Tibial artery (tissue), 4 donors: ENCODE measurements around the gene VAV2.

ENCODE experiments used
- DNase-seq, 2 donors: peaks; one replicate each; pipeline ENCODE4 v3.0.0-alpha.2; 2019
- H3K27ac ChIP-seq, 2 donors: fragments of 200-600 bp; sonication (generic) in 1 of 2; 1 replicate in 1 of 2; 2 replicates in 1 of 2; pipeline ENCODE4 v1.5.1; 2018 to 2019; ENCODE audit warnings: mild to moderate bottlenecking in 1 of 2
- H3K27me3 ChIP-seq, 2 donors: fragments of 200-600 bp; sonication (generic) in 1 of 2; one replicate each; pipeline versions ENCODE4 v1.5.1 to v1.6.0; 2016 to 2019
- H3K36me3 ChIP-seq, 3 donors: fragments of 200-600 bp; sonication (generic) in 2 of 3; one replicate each; pipeline ENCODE4 v1.5.1; 2016 to 2019; ENCODE audit warnings: mild to moderate bottlenecking in 2 of 3
- H3K4me1 ChIP-seq, 4 donors: fragments of 200-600 bp; sonication (generic) in 2 of 4; 1 replicate in 3 of 4; 2 replicates in 1 of 4; pipeline ENCODE4 v1.5.1; 2016 to 2019
- H3K4me3 ChIP-seq, 2 donors: fragments of 200-600 bp; sonication (generic) in 1 of 2; 1 replicate in 1 of 2; 2 replicates in 1 of 2; pipeline ENCODE4 v1.5.1; 2018 to 2019; ENCODE audit warnings: mild to moderate bottlenecking in 2 of 2
- H3K9me3 ChIP-seq, 3 donors: fragments of 200-600 bp; sonication (generic) in 1 of 3; one replicate each; pipeline ENCODE4 v1.5.1; 2016 to 2019
- intact Hi-C: fragments of 100-400 bp; cut with DNase I; formaldehyde crosslinking; loops from one replicate; pipeline ENCODE4 v1.15.0; 2023; ENCODE audit warnings: low total_unique reads
- TF ChIP-seq, protein P1 (sequence below), 2 experiments: fragments of 200-600 bp in 1 of 2; fragments of 450-650 bp in 1 of 2; IDR thresholded peaks; one replicate each; pipeline ENCODE4 v1.5.1; 2017 to 2019; ENCODE audit warnings: antibody characterized with exemption in 2 of 2, mild to moderate bottlenecking in 1 of 2, moderate library complexity in 1 of 2

The VAV2 gene

GRCh38 chr9:133844398-133844784 lies 147.7 kb downstream of the VAV2 start:
- TF ChIP-seq, protein P1, sequence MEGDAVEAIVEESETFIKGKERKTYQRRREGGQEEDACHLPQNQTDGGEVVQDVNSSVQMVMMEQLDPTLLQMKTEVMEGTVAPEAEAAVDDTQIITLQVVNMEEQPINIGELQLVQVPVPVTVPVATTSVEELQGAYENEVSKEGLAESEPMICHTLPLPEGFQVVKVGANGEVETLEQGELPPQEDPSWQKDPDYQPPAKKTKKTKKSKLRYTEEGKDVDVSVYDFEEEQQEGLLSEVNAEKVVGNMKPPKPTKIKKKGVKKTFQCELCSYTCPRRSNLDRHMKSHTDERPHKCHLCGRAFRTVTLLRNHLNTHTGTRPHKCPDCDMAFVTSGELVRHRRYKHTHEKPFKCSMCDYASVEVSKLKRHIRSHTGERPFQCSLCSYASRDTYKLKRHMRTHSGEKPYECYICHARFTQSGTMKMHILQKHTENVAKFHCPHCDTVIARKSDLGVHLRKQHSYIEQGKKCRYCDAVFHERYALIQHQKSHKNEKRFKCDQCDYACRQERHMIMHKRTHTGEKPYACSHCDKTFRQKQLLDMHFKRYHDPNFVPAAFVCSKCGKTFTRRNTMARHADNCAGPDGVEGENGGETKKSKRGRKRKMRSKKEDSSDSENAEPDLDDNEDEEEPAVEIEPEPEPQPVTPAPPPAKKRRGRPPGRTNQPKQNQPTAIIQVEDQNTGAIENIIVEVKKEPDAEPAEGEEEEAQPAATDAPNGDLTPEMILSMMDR (IDR thresholded peaks at IDR 0.05), result no peak
- Histone ChIP-seq H3K36me3 (peaks cover 0 to 4% (median 0%) of the 10 kb centered on the region in 3 donors), H3K27me3 (no peaks in the 10 kb centered on the region), H3K4me3 (no peak overlapping the region), H3K9me3 (no peaks in the 10 kb centered on the region), H3K4me1 (peaks cover 0 to 12% (median 0%) of the 10 kb centered on the region in 4 donors), H3K27ac (no peak overlapping the region)
- intact Hi-C loops, result no loop called here
- no peak for DNase-seq

GRCh38 chr9:133843751-133844397 lies 148.2 kb downstream of the VAV2 start:
- no peak for DNase-seq
- TF ChIP-seq, protein P1 (IDR thresholded peaks at IDR 0.05), result no peak
- Histone ChIP-seq H3K27me3 (no peaks in the 10 kb centered on the region), H3K27ac (no peak overlapping the region), H3K4me1 (peaks cover 0 to 12% (median 0%) of the 10 kb centered on the region in 4 donors), H3K9me3 (no peaks in the 10 kb centered on the region), H3K36me3 (peaks cover 0 to 4% (median 0%) of the 10 kb centered on the region in 3 donors), H3K4me3 (no peak overlapping the region)
- intact Hi-C loops, result no loop called here

DNA sequence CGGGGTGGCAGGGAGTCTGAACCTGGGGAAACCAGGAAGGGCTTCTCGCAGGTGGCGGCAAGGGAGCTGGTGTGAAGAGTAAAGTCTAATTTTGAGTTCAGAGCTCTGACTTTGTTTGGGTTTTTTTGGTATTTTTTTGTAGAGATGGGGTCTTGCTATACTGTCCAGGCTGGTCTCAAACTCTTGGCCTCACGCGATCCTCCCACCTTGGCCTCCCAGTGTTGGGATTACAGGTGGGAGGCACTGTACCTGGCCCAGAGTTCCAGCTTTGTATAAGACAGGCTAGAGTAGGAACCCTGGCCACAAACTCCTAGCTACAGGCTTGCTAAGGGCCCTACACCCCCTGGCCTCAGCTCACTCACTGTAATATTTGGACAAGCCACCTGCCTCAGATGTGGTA lies 148.9 kb downstream of the VAV2 start:
- intact Hi-C loops, result no loop called here
- Histone ChIP-seq H3K27me3 (no peaks in the 10 kb centered on the region), H3K4me1 (peaks cover 0 to 12% (median 0%) of the 10 kb centered on the region in 4 donors), H3K27ac (no peak overlapping the region), H3K9me3 (no peaks in the 10 kb centered on the region), H3K4me3 (no peak overlapping the region), H3K36me3 (no peaks in the 10 kb centered on the region)
- TF ChIP-seq, protein P1 (IDR thresholded peaks at IDR 0.05), result no peak
- no peak for DNase-seq

DNA sequence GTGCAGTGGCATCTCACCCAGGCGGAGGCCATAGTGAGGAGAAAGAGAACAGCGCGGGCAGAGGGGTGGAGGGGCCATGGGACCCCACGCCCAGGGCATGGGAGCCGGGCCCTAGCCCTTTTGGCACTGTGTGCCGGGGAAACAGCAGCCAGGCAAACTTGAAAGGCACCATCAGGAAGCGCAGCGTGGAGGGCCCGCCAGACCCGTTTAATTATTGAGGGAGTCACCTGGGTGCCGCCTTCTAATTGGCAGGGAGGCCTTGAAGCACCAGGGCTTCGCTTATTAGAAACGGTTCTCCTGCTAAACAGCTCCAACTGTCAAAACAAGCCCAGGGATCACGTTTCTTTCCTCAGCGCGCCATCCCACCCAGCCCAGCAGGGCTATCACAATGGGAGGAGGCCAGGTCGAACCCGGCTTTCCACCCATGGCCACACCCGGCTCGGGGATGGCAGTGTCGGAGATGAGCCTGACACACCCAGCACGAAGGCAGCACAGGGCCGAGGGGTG lies 149.3 kb downstream of the VAV2 start:
- Histone ChIP-seq H3K4me1 (peaks cover 0 to 12% (median 0%) of the 10 kb centered on the region in 4 donors), H3K27me3 (no peaks in the 10 kb centered on the region)
- intact Hi-C loops, result no loop called here

GRCh38 chr9:133842174-133842573 lies 149.9 kb downstream of the VAV2 start:
- no peak for DNase-seq
- Histone ChIP-seq H3K36me3 (no peaks in the 10 kb centered on the region), H3K4me3 (no peak overlapping the region), H3K9me3 (no peaks in the 10 kb centered on the region), H3K4me1 (peaks cover 0 to 12% (median 0%) of the 10 kb centered on the region in 4 donors), H3K27me3 (no peaks in the 10 kb centered on the region), H3K27ac (no peak overlapping the region)
- intact Hi-C loops, result no loop called here
- TF ChIP-seq, protein P1 (IDR thresholded peaks at IDR 0.05), result no peak

More for the DNA sequence above, 149.3 kb downstream of the VAV2 start:
- no peak for DNase-seq
- Histone ChIP-seq H3K4me3 (no peak overlapping the region), H3K36me3 (no peaks in the 10 kb centered on the region), H3K9me3 (no peaks in the 10 kb centered on the region), H3K27ac (no peak overlapping the region)
- TF ChIP-seq, protein P1 (IDR thresholded peaks at IDR 0.05), result no peak
